Mucosa of rectum (tissue), 2 donors: ENCODE data around the gene EPHA7.

Experiments
- H3K27ac ChIP-seq, 2 donors: one replicate each; pipeline ENCODE4 v1.7.0; 2013; ENCODE audit warnings: inconsistent platforms in 2 of 2, low read depth in 2 of 2, low read length in 2 of 2
- H3K27me3 ChIP-seq, 2 donors: one replicate each; pipeline ENCODE4 v1.7.0; 2013; ENCODE audit warnings: low read length in 2 of 2; ENCODE audit not compliant: control insufficient read depth in 2 of 2, insufficient read depth in 2 of 2
- H3K36me3 ChIP-seq, 2 donors: one replicate each; pipeline ENCODE4 v1.7.0; 2013; ENCODE audit warnings: low read length in 2 of 2; ENCODE audit not compliant: control insufficient read depth in 2 of 2, insufficient read depth in 2 of 2
- H3K4me1 ChIP-seq, 2 donors: one replicate each; pipeline ENCODE4 v1.7.0; 2013; ENCODE audit warnings: low read length in 2 of 2, mild to moderate bottlenecking in 1 of 2; ENCODE audit not compliant: control insufficient read depth in 2 of 2, insufficient read depth in 2 of 2
- H3K4me3 ChIP-seq, 2 donors: one replicate each; pipeline ENCODE4 v1.7.0; 2013; ENCODE audit warnings: low read length in 2 of 2
- H3K9ac ChIP-seq, 2 donors: one replicate each; pipeline ENCODE4 v1.7.0; 2013; ENCODE audit warnings: low read length in 2 of 2, low read depth in 1 of 2, mild to moderate bottlenecking in 1 of 2
- H3K9me3 ChIP-seq, 2 donors: one replicate each; pipeline ENCODE4 v1.7.0; 2013; ENCODE audit warnings: low read length in 2 of 2; ENCODE audit not compliant: control insufficient read depth in 2 of 2
- donor health status: healthy.
- donor health status: Normal muscosa, but diverticular disease.

EPHA7 gene

GRCh38 chr6:93266116-93266817 is 153.1 kb downstream of the EPHA7 start:
- Histone ChIP-seq H3K36me3 (no peaks in the 10 kb centered on the region), H3K9ac (no peak overlapping the region), H3K27me3 (no peaks in the 10 kb centered on the region), H3K9me3 (no peaks in the 10 kb centered on the region), H3K4me1 (no peaks in the 10 kb centered on the region), H3K27ac (no peak overlapping the region), H3K4me3 (no peak overlapping the region)

- H3K4me3 ChIP-seq: no peak overlapping the region
- H3K27ac ChIP-seq: no peak overlapping the region
- H3K36me3 ChIP-seq: no peaks in the 10 kb centered on the region
- no peaks in the 10 kb centered on the region for H3K9me3 ChIP-seq
- H3K27me3 ChIP-seq: no peaks in the 10 kb centered on the region
- no peaks in the 10 kb centered on the region for H3K4me1 ChIP-seq
- H3K9ac ChIP-seq: no peak overlapping the region
Measured at GRCh38 chr6:93260881-93261280, 158.5 kb downstream of the EPHA7 start.

GRCh38 chr6:93259332-93259731 is 160.0 kb downstream of the EPHA7 start:
- Histone ChIP-seq H3K4me3 (no peak overlapping the region), H3K4me1 (no peaks in the 10 kb centered on the region), H3K9me3 (no peaks in the 10 kb centered on the region), H3K9ac (no peak overlapping the region), H3K27ac (no peak overlapping the region), H3K36me3 (no peaks in the 10 kb centered on the region), H3K27me3 (no peaks in the 10 kb centered on the region)

GRCh38 chr6:93252930-93253329 is 166.4 kb downstream of the EPHA7 start:
- no peaks in the 10 kb centered on the region for H3K9me3 ChIP-seq
- no peak overlapping the region for H3K4me3 ChIP-seq
- no peaks in the 10 kb centered on the region for H3K4me1 ChIP-seq
- H3K36me3 ChIP-seq: no peaks in the 10 kb centered on the region
- H3K9ac ChIP-seq: no peak overlapping the region
- H3K27me3 ChIP-seq: no peaks in the 10 kb centered on the region
- no peak overlapping the region for H3K27ac ChIP-seq

- Histone ChIP-seq H3K27ac (no peak overlapping the region), H3K27me3 (no peaks in the 10 kb centered on the region), H3K4me3 (no peak overlapping the region), H3K4me1 (no peaks in the 10 kb centered on the region), H3K9me3 (no peaks in the 10 kb centered on the region), H3K9ac (no peak overlapping the region), H3K36me3 (no peaks in the 10 kb centered on the region)
Measured at GRCh38 chr6:93248631-93249030, 170.7 kb downstream of the EPHA7 start.

GRCh38 chr6:93243231-93243778 is 176.1 kb downstream of the EPHA7 start:
- Histone ChIP-seq H3K9ac (no peak overlapping the region), H3K4me1 (no peaks in the 10 kb centered on the region), H3K9me3 (no peaks in the 10 kb centered on the region), H3K36me3 (no peaks in the 10 kb centered on the region), H3K4me3 (no peak overlapping the region), H3K27me3 (no peaks in the 10 kb centered on the region), H3K27ac (no peak overlapping the region)

- no peak overlapping the region for H3K4me3 ChIP-seq
- H3K9me3 ChIP-seq: no peaks in the 10 kb centered on the region
- no peaks in the 10 kb centered on the region for H3K27me3 ChIP-seq
- H3K36me3 ChIP-seq: no peaks in the 10 kb centered on the region
- H3K27ac ChIP-seq: no peak overlapping the region
- H3K4me1 ChIP-seq: no peaks in the 10 kb centered on the region
- no peak overlapping the region for H3K9ac ChIP-seq
Measured at GRCh38 chr6:93242049-93242448, 177.3 kb downstream of the EPHA7 start.

GRCh38 chr6:93238632-93239031 is 180.7 kb downstream of the EPHA7 start:
- H3K9me3 ChIP-seq: no peaks in the 10 kb centered on the region
- H3K27ac ChIP-seq: no peak overlapping the region
- no peak overlapping the region for H3K9ac ChIP-seq
- H3K4me3 ChIP-seq: no peak overlapping the region
- H3K4me1 ChIP-seq: no peaks in the 10 kb centered on the region
- no peaks in the 10 kb centered on the region for H3K36me3 ChIP-seq
- no peaks in the 10 kb centered on the region for H3K27me3 ChIP-seq

- no peaks in the 10 kb centered on the region for H3K4me1 ChIP-seq
- no peaks in the 10 kb centered on the region for H3K27me3 ChIP-seq
- no peak overlapping the region for H3K9ac ChIP-seq
- H3K36me3 ChIP-seq: no peaks in the 10 kb centered on the region
- no peak overlapping the region for H3K27ac ChIP-seq
- H3K4me3 ChIP-seq: no peak overlapping the region
- no peaks in the 10 kb centered on the region for H3K9me3 ChIP-seq
Measured at GRCh38 chr6:93235775-93236174, 183.6 kb downstream of the EPHA7 start.

- Histone ChIP-seq H3K27me3 (no peaks in the 10 kb centered on the region), H3K4me3 (no peak overlapping the region), H3K4me1 (no peaks in the 10 kb centered on the region), H3K9ac (no peak overlapping the region), H3K36me3 (no peaks in the 10 kb centered on the region), H3K27ac (no peak overlapping the region), H3K9me3 (no peaks in the 10 kb centered on the region)
Measured at GRCh38 chr6:93226822-93227221, 192.5 kb downstream of the EPHA7 start.
